Measurements from ENCODE around the gene CDH20.

CDH20 gene

DNA sequence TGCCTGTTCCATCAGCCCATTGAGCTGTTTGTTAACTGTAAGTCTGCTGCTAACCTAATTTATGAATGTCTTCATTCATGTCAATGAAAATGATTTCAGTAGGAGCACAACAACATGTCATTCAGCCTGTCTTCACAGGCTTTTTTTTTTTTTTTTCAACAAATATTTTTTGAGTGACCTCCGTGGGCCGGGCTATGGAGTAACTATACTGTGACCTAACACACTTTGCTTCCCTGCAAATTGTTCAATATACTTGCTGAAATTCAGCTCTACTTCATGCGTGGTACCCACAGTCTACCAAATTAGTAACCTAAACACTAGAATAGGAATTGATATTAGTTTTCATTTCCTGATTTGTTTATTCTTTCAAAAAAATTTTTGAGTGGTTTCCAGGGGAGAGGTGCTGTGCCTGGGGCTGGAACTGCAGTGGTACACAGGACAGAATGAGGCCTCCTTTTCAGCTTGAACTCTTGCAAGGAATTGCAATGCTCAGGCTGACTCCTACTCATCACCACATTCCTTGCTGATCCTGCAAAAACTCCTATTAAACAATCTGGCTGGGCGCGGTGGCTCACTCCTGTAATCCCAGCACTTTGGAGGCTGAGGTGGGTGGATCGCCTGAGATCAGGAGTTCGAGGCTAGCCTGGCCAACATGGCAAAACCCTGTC is 87.1 kb downstream of the CDH20 start:
- TF ChIP-seq CTCF (conservative IDR thresholded peaks at IDR 0.05; ENCODE audit: low read length) = no peak

GRCh38 chr18:61426492-61427053 is 93.3 kb downstream of the CDH20 start:
- no peak for TF ChIP-seq CTCF (conservative IDR thresholded peaks at IDR 0.05; ENCODE audit: low read length)
- no peak for DNase-seq (ENCODE audit: low read depth)
- H3K4me3 ChIP-seq (ENCODE audit: low read length) = no peak overlapping the region

More for the DNA sequence above, 87.1 kb downstream of the CDH20 start:
- no peak for DNase-seq (ENCODE audit: low read depth)
- H3K4me3 ChIP-seq (ENCODE audit: low read length) = no peak overlapping the region

GRCh38 chr18:61428266-61428665 is 95.0 kb downstream of the CDH20 start:
- DNase-seq (ENCODE audit: low read depth) = no peak
- no peak for TF ChIP-seq CTCF (conservative IDR thresholded peaks at IDR 0.05; ENCODE audit: low read length)
- no peak overlapping the region for H3K4me3 ChIP-seq (ENCODE audit: low read length)

DNA sequence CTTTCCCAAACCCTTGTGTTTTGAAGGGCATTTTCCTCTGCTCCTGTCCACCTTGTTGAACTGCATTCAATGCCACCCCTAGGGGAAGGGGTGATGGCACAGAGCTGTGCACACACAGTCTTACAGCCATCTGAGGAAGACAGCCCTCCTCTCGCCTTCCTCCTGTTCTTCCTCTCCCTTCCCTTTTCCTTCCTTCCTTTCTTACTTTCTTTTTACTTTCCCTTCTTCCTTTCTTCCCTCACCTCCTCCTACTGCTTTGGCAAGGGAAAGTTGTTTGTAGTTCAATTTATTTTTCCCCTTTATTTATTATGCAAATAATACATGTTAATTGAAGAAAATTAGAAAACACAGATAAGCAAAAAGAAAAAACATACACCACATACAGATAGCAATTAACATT is 99.4 kb downstream of the CDH20 start:
- TF ChIP-seq CTCF (conservative IDR thresholded peaks at IDR 0.05; ENCODE audit: low read length) = no peak
- no peak overlapping the region for H3K4me3 ChIP-seq (ENCODE audit: low read length)
- DNase-seq (ENCODE audit: low read depth) = no peak

- no peak overlapping the region for H3K4me3 ChIP-seq (ENCODE audit: low read length)
- TF ChIP-seq CTCF (conservative IDR thresholded peaks at IDR 0.05; ENCODE audit: low read length) = peak; percentile 61
- peak; percentile 8 for DNase-seq (ENCODE audit: low read depth)
These were observed 101.9 kb downstream of the CDH20 start for GRCh38 chr18:61435064-61435652.

- TF ChIP-seq CTCF (conservative IDR thresholded peaks at IDR 0.05; ENCODE audit: low read length) = no peak
These were observed 110.0 kb downstream of the CDH20 start for GRCh38 chr18:61443081-61443725.

More at GRCh38 chr18:61443081-61443725, 110.0 kb downstream of the CDH20 start:
- H3K4me3 ChIP-seq (ENCODE audit: low read length) = no peak overlapping the region
- peak; percentile 6 for DNase-seq (ENCODE audit: low read depth)
